H1 (cell line): ENCODE data around the gene POU5F1.

Source experiments
- CHD1 ChIP-seq: IDR thresholded peaks from 2 replicates; pipeline ENCODE4 v1.6.1; 2012; ENCODE audit warnings: low read depth, low read length, improper control_type of control experiment
- JUN ChIP-seq: IDR thresholded peaks from 2 replicates; pipeline ENCODE4 v1.6.1; 2011; ENCODE audit warnings: low read depth, mild to moderate bottlenecking, improper control_type of control experiment, low read length
- POLR2A ChIP-seq, 2 experiments: IDR thresholded peaks; 1 replicate in 1 of 2; 2 replicates in 1 of 2; pipeline ENCODE4 v1.6.1; 2011; ENCODE audit warnings: low read depth in 2 of 2, low read length in 2 of 2, mild to moderate bottlenecking in 2 of 2; ENCODE audit errors: control extremely low read depth in 1 of 2
- YY1 ChIP-seq: IDR thresholded peaks from 2 replicates; pipeline ENCODE4 v1.6.1; 2011; ENCODE audit warnings: low read depth, mild to moderate bottlenecking, low read length
- TF ChIP-seq, protein P1 (sequence below): IDR thresholded peaks from 2 replicates; pipeline ENCODE4 v1.6.1; 2012; ENCODE audit warnings: inconsistent platforms

GRCh38 chr6:31187780-31188194 is 17.3 kb upstream of the POU5F1 start:
- TF ChIP-seq POLR2A (IDR thresholded peaks at IDR 0.05; ENCODE audit: control extremely low read depth in 1 of 2, low read depth in 2 of 2, low read length in 2 of 2) (no peak), CHD1 (no peak), JUN (no peak), YY1 (no peak)
- TF ChIP-seq, protein P1, sequence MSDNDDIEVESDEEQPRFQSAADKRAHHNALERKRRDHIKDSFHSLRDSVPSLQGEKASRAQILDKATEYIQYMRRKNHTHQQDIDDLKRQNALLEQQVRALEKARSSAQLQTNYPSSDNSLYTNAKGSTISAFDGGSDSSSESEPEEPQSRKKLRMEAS: no peak
